DOHH2 (cell line): ENCODE data around the gene NR2F1-AS1.

ENCODE experiments used
- H3F3A ChIP-seq: fragments of 200-600 bp; sonication (generic), shearing (Covaris generic); 2 replicates; pipeline ENCODE4 v1.6.0; 2016; ENCODE audit warnings: antibody characterized with exemption, mild to moderate bottlenecking; ENCODE audit not compliant: control insufficient read depth, insufficient read depth
- H3K27ac ChIP-seq: fragments of 200-600 bp; sonication (generic); 2 replicates; pipeline ENCODE4 v1.5.1; 2014; ENCODE audit warnings: low read depth, mild to moderate bottlenecking, low read length, moderate library complexity
- H3K27me3 ChIP-seq: fragments of 200-600 bp; sonication (generic); 2 replicates; pipeline ENCODE4 v1.6.1; 2014; ENCODE audit warnings: mild to moderate bottlenecking, low read length, mixed read lengths; ENCODE audit not compliant: control insufficient read depth
- H3K36me3 ChIP-seq: fragments of 200-600 bp; sonication (generic); 2 replicates; pipeline ENCODE4 v1.6.1; 2014; ENCODE audit warnings: mild to moderate bottlenecking, low read length, moderate library complexity, mixed read lengths; ENCODE audit not compliant: control insufficient read depth
- H3K4me1 ChIP-seq: fragments of 200-600 bp; sonication (generic); 2 replicates; pipeline ENCODE4 v1.6.1; 2014; ENCODE audit warnings: mild to moderate bottlenecking, low read length, mixed read lengths; ENCODE audit not compliant: control insufficient read depth
- H3K4me2 ChIP-seq: fragments of 200-600 bp; sonication (generic); 2 replicates; pipeline ENCODE4 v1.6.0; 2014; ENCODE audit warnings: mild to moderate bottlenecking, low read length, moderate library complexity
- H3K4me3 ChIP-seq: fragments of 200-600 bp; sonication (generic); 2 replicates; pipeline ENCODE4 v1.5.1; 2014; ENCODE audit warnings: mild to moderate bottlenecking, low read length, mixed read lengths
- H3K79me2 ChIP-seq: fragments of 200-600 bp; sonication (generic); 2 replicates; pipeline ENCODE4 v1.6.1; 2014; ENCODE audit warnings: mild to moderate bottlenecking, low read length, mixed read lengths; ENCODE audit not compliant: control insufficient read depth
- H3K9me2 ChIP-seq: fragments of 200-600 bp; sonication (generic); replicated peaks from 2 replicates; pipeline ENCODE4 v1.6.1; 2014; ENCODE audit warnings: mild to moderate bottlenecking, low read length, mixed read lengths; ENCODE audit not compliant: control insufficient read depth
- H3K9me3 ChIP-seq: fragments of 200-600 bp; sonication (generic); 2 replicates; pipeline ENCODE4 v1.6.1; 2014; ENCODE audit warnings: antibody characterized with exemption, low read length, mixed read lengths; ENCODE audit not compliant: control insufficient read depth, insufficient read depth
- H4K20me1 ChIP-seq: fragments of 200-600 bp; sonication (generic); 2 replicates; pipeline ENCODE4 v1.6.0; 2014; ENCODE audit warnings: low read depth, mild to moderate bottlenecking, antibody characterized with exemption, low read length, moderate library complexity; ENCODE audit not compliant: control insufficient read depth, insufficient read depth
- EZH2phosphoT487 ChIP-seq: fragments of 200-600 bp; sonication (generic); IDR thresholded peaks from 2 replicates; pipeline ENCODE4 v1.6.1; 2017; ENCODE audit warnings: borderline replicate concordance, mild to moderate bottlenecking, antibody characterized with exemption, low read length, moderate library complexity, mixed read lengths
- TF ChIP-seq, protein P1 (sequence below): fragments of 200-600 bp; sonication (generic); IDR thresholded peaks from one replicate; pipeline ENCODE4 v1.5.1; 2014; ENCODE audit warnings: antibody characterized with exemption, mild to moderate bottlenecking, low read depth, low read length; ENCODE audit not compliant: poor library complexity, severe bottlenecking

NR2F1-AS1 gene

DNA sequence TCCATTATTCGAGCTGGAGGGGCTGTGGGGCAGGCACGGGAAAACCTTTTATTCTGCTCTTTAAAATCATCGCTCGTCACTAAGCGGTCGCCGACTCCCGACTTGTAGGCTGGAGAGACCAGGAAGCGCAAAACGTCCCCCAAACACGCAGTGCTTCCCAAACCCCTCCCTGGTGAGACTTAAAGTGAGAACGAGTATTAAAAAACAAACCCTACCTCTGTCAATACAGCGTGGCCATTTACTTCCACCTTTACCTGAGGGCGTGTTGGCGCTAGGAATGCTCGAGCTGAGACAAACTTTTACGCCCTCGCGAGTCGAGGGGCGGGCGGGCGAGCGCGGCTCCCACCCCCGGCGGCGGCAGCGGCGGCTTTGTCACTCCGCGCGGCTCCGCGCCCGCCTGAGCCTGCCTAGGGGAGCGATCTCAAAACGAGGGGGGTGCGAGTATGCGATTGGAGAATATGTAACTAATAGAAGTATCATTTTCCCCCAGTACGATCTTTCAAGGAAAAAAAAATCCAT, at the start of gene NR2F1-AS1:
Gene NR2F1-AS1 (minus strand): TSS at position 293 of the 519 bp plus-strand sequence.
- Histone ChIP-seq H3K27ac (no peak within 1 kb of the TSS), H3K4me2 (peak within 1 kb of the TSS; percentile 69), H3F3A (no peaks in the 10 kb centered on the region), H3K4me3 (peak within 1 kb of the TSS; percentile 56), H3K79me2 (no peaks in the 10 kb centered on the region), H3K36me3 (no peaks in the 10 kb centered on the region), H4K20me1 (no peaks in the 10 kb centered on the region), H3K27me3 (peaks cover 67% of the 10 kb centered on the region), H3K9me3 (no peaks in the 10 kb centered on the region), H3K4me1 (peaks cover 24% of the 10 kb centered on the region), H3K9me2 (no peaks in the 10 kb centered on the region)
- peak; percentile 34; the same call in 1 of the 2 replicates for TF ChIP-seq EZH2phosphoT487
- TF ChIP-seq, protein P1, sequence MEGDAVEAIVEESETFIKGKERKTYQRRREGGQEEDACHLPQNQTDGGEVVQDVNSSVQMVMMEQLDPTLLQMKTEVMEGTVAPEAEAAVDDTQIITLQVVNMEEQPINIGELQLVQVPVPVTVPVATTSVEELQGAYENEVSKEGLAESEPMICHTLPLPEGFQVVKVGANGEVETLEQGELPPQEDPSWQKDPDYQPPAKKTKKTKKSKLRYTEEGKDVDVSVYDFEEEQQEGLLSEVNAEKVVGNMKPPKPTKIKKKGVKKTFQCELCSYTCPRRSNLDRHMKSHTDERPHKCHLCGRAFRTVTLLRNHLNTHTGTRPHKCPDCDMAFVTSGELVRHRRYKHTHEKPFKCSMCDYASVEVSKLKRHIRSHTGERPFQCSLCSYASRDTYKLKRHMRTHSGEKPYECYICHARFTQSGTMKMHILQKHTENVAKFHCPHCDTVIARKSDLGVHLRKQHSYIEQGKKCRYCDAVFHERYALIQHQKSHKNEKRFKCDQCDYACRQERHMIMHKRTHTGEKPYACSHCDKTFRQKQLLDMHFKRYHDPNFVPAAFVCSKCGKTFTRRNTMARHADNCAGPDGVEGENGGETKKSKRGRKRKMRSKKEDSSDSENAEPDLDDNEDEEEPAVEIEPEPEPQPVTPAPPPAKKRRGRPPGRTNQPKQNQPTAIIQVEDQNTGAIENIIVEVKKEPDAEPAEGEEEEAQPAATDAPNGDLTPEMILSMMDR = no peak

DNA sequence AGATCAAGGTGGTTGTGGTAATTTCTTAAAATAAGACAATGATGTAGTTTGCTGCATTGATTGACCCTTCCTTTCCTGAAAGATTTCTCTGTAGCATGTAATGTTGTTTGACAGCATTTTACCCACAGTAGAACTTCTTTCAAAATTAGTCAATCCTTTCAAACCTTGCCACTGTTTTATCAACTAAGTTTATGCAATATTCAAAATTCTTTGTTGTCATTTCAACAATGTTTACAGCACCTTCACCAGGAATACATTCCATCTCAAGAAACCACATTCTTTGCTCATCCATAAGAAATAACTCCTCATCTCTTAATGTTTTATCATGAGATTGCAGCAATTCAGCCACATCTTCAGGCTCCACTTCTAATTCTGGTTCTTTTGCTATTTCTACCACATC, 45.8 kb upstream of the NR2F1-AS1 start:
- H3K4me2 ChIP-seq = no peak overlapping the region
- no peaks in the 10 kb centered on the region for H3K79me2 ChIP-seq
- no peaks in the 10 kb centered on the region for H3K9me3 ChIP-seq
- H3F3A ChIP-seq = peaks cover 3% of the 10 kb centered on the region
- no peaks in the 10 kb centered on the region for H4K20me1 ChIP-seq
- peaks cover 5% of the 10 kb centered on the region; the same call in 1 of the 2 replicates for H3K27me3 ChIP-seq
- H3K4me1 ChIP-seq = no peaks in the 10 kb centered on the region
- H3K36me3 ChIP-seq = no peaks in the 10 kb centered on the region
- H3K27ac ChIP-seq = no peak overlapping the region
- H3K9me2 ChIP-seq = no peaks in the 10 kb centered on the region
- TF ChIP-seq, protein P1 = no peak
- TF ChIP-seq EZH2phosphoT487 = no peak
- no peak overlapping the region for H3K4me3 ChIP-seq

DNA sequence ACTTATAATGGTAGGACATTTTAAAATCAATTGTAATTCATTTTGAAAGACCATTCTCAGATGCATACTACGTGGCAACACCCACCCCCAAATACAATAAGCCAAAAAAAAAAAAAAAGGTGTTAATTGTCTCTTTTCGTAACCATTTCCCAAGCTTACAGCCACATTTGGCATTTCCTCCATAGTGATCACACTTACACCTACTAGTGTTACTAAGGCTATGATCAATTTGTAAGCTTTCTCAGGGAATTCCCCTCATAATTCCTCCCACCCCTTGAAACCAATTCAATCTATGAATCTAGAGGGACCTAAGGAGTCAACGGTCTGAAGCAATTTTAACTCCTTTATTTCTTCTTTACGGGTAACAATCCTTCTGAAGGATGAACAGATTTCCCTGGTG, 42.1 kb upstream of the NR2F1-AS1 start:
- H3K4me3 ChIP-seq = no peak overlapping the region
- peaks cover 13% of the 10 kb centered on the region for H3K27me3 ChIP-seq
- TF ChIP-seq, protein P1 = no peak
- no peak for TF ChIP-seq EZH2phosphoT487
- peaks cover 5% of the 10 kb centered on the region for H3F3A ChIP-seq
- no peak overlapping the region for H3K27ac ChIP-seq
- no peaks in the 10 kb centered on the region for H3K9me3 ChIP-seq
- peaks cover 13% of the 10 kb centered on the region for H3K4me1 ChIP-seq
- no peak overlapping the region for H3K4me2 ChIP-seq
- no peaks in the 10 kb centered on the region for H3K9me2 ChIP-seq
- H4K20me1 ChIP-seq = no peaks in the 10 kb centered on the region
- no peaks in the 10 kb centered on the region for H3K36me3 ChIP-seq
- no peaks in the 10 kb centered on the region for H3K79me2 ChIP-seq
